ENCODE results near the gene DHX34.
"Not testable (repeated sequence)": the region's sequence is repeated elsewhere in the genome, so short reads cannot be mapped to it uniquely, and the experiment has no call there.

Gene DHX34

GRCh38 chr19:47348819-47349795, at the start of gene DHX34:
Gene DHX34, plus strand, starts transcription at chr19:47349315. Its CDS starts 3,716 bp downstream, at chr19:47353031.
- DNase-seq (ENCODE audit: low spot score): peak; percentile 100

GRCh38 chr19:47300867-47301266, 48.2 kb upstream of the DHX34 start:
- DNase-seq (ENCODE audit: low spot score): not testable (repeated sequence)

- DNase-seq (ENCODE audit: low spot score): no peak
These were observed 46.9 kb upstream of the DHX34 start for GRCh38 chr19:47302249-47302648.

- DNase-seq (ENCODE audit: low spot score): no peak
These were observed 45.1 kb upstream of the DHX34 start for GRCh38 chr19:47303966-47304365.

- DNase-seq (ENCODE audit: low spot score): peak; percentile 91
These were observed 43.8 kb upstream of the DHX34 start for GRCh38 chr19:47305309-47305751.

- no peak for DNase-seq (ENCODE audit: low spot score)
These were observed 42.8 kb upstream of the DHX34 start for GRCh38 chr19:47306303-47306702.

GRCh38 chr19:47309038-47309437, 40.1 kb upstream of the DHX34 start:
- peak; percentile 62 for DNase-seq (ENCODE audit: low spot score)

- DNase-seq (ENCODE audit: low spot score): no peak
These were observed 39.5 kb upstream of the DHX34 start, which contains the start of gene C5AR1 for GRCh38 chr19:47309608-47310007. Gene C5AR1, plus strand, starts transcription at chr19:47309861. Its CDS starts 35 bp downstream, at chr19:47309896.

GRCh38 chr19:47310323-47310722, 38.8 kb upstream of the DHX34 start:
- no peak for DNase-seq (ENCODE audit: low spot score)

- DNase-seq (ENCODE audit: low spot score): peak; percentile 34
These were observed 38.3 kb upstream of the DHX34 start for GRCh38 chr19:47310819-47311218.

- no peak for DNase-seq (ENCODE audit: low spot score)
These were observed 36.6 kb upstream of the DHX34 start for GRCh38 chr19:47312366-47313006.

GRCh38 chr19:47313754-47314295, 35.3 kb upstream of the DHX34 start:
- no peak for DNase-seq (ENCODE audit: low spot score)

GRCh38 chr19:47315125-47315821, 33.8 kb upstream of the DHX34 start:
- DNase-seq (ENCODE audit: low spot score): peak; percentile 92

- DNase-seq (ENCODE audit: low spot score): no peak
These were observed 32.6 kb upstream of the DHX34 start for GRCh38 chr19:47316513-47316912.

GRCh38 chr19:47319923-47320871, 28.9 kb upstream of the DHX34 start:
- no peak for DNase-seq (ENCODE audit: low spot score)

- no peak for DNase-seq (ENCODE audit: low spot score)
These were observed 27.5 kb upstream of the DHX34 start for GRCh38 chr19:47321630-47322029.

GRCh38 chr19:47322058-47322457, 27.1 kb upstream of the DHX34 start:
- no peak for DNase-seq (ENCODE audit: low spot score)

GRCh38 chr19:47323409-47323808, 25.7 kb upstream of the DHX34 start:
- no peak for DNase-seq (ENCODE audit: low spot score)

- DNase-seq (ENCODE audit: low spot score): no peak
These were observed 25.2 kb upstream of the DHX34 start for GRCh38 chr19:47323872-47324271.

- DNase-seq (ENCODE audit: low spot score): no peak
These were observed 24.6 kb upstream of the DHX34 start for GRCh38 chr19:47324502-47324901.

GRCh38 chr19:47330466-47330869, 18.6 kb upstream of the DHX34 start:
- DNase-seq (ENCODE audit: low spot score): no peak
